ENCODE measurements around the gene PLEKHH1.

GRCh38 chr14:67559639-67560038 is 26.5 kb downstream of the PLEKHH1 start:
- TF ChIP-seq POLR2A (IDR thresholded peaks at IDR 0.05) (no peak), CTCF (IDR thresholded peaks at IDR 0.05) (no peak), POLR2AphosphoS5 (IDR thresholded peaks at IDR 0.05) (no peak), EP300 (IDR thresholded peaks at IDR 0.05) (no peak)
